GM19238 (cell line): ENCODE results near the gene ZNF581.

ENCODE experiments used
- DNase-seq: peaks from one replicate; pipeline ENCODE4 v3.0.0; 2011; ENCODE audit warnings: low spot score; ENCODE audit not compliant: insufficient read length

ZNF581 gene

DNA sequence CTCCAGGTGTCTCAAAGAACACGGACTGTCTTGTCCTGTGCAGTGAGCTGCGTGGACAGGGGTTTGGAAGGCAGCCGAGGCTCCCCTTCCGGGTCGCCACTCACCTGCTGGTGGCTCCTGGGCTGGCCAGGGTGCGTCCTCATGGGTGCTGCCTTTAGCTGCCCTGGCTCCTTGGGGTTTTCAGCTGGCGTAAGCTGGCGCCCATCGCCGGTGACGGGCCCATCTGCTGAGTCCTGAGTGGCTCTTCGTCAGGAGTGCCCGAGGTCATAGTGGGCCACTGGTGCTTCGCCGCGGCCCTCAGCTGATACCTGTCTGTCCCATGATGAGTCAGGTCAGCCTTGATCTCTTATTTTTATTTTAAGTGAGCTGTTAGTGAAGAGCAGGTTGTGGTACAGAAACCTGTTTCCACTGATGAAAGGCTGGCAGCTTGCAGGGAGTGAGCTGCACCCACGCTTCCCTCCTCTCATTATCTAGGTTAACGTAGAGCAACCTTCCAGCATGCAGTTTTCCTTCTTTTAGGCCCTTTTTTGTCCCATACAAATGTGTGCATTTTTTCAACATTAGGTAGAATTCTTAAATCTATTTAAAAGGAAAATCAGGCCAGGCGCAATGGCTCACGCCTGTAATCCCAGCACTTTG is 50.0 kb downstream of the ZNF581 start:
- DNase-seq = no peak

DNA sequence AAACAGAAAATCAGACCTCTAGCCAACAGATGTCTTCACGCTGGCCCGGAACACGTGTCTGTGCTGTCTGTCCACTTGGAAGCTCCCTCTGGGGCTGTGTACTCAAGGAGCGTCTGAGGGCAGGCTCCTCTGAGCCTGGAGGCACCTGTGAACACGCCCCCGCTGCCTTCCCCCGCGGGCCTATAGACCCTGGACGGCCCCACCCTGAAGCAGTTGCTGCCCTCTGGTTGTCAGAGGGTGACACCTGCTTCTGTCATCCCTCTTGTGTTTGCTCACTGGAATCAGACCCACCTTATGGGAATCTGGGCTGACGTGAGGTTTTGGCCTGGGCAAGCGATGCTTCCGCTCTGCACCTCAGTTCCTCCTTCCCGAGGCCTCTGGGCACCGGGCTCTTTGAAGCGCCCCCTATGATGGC is 50.8 kb downstream of the ZNF581 start:
- no peak for DNase-seq

DNA sequence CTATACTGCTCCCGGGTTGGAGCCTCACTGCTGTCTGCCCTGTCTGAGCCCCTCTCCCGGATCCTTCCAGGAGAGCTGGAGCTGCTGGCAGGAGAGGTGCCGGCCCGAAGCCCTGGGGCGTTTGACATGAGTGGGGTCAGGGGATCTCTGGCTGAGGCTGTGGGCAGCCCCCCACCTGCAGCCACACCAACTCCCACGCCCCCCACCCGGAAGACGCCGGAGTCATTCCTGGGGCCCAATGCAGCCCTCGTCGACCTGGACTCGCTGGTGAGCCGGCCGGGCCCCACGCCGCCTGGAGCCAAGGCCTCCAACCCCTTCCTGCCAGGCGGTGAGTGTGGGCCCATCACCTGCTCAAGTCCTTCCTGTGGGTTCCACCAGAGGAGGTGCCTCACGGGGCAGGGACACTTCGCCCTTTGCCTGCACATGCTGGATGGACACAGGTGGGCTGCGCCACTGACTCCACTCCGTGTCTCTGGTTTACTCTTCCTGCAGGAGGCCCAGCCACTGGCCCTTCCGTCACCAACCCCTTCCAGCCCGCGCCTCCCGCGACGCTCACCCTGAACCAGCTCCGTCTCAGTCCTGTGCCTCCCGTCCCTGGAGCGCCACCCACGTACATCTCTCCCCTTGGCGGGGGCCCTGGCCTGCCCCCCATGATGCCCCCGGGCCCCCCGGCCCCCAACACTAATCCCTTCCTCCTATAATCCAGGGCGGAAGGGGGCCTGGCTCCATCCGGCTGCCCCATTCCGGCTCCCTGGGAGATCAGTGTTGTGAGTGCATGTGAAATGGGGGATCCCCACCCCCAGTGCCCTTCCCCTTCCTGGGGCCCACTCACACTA is 51.4 kb downstream of the ZNF581 start:
- DNase-seq = no peak
